Hepatic stellate cell (primary cell): ENCODE measurements around the gene E2F1.
A peak's percentile ranks its signal among the peaks of the same experiment; 100 is the strongest.
"Not testable (repeated sequence)": the region's sequence is repeated elsewhere in the genome, so short reads cannot be mapped to it uniquely, and the experiment has no call there.

Source experiments
- DNase-seq: peaks from one replicate; pipeline ENCODE4 v3.0.0; 2011; ENCODE audit warnings: low spot score

E2F1 gene

DNA sequence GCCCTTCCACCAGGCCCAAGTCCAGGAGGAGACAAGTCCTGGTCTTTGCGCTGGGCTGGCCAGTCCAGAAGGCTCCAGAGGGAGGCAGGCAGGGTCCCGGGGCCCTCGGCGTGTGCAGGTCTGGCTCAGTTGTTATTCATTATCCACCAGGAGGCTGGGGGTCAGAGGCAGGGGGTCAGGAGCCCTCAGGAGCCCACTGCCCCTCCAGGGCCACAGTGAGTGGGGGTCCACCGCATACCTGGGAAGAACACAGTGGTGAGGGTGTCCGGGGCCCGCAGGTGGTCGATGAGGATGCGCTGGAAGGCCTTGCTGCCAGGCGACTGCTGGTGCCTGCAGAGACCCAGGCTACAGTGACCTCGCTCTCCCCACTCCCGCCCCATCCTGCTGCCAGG is 28.5 kb downstream of the E2F1 start:
- DNase-seq: no peak

DNA sequence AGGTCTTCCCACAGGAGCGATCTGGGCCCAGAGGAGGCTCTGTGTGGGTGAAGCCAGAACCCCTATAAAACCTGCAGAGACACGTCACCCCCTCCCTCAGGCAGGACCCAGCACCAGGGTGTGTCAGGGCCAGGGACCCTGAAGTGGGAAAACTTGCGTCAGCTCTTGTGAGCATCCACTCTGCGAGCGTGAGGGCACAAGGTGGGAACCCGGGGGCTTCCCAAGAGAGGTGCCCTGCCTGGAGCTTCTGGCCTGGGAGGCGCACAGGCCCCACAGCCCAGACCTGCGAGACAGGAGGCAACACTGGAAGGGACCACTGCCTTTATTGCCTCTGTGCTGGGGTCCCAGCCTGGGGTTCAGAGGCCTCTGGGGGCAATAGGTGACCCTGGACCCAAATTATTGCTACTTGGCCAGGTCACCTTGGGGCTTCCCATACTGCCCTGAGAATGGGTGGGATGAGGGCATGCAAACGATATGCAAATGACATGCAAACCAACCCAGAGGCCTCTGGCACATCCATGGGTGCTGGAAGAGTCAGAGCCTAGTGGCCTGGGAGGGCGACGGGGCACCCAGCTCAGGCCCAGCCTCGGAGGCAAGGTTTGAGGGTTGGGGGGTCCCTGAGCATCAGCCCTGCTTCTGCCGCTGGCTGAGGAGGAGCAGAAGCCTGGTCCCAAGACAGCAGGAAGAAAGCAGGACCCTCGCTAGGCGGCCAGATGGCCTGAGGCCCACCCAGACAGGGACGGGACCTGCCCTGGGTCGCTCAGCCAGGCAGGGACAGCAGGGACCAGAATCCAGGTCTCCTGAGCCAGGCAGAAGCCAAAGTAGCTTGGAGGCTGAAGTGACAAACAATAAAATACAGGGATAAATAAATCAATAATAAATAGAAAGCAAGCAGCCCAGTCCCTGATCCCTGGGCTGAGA is 29.1 kb downstream of the E2F1 start:
- no peak for DNase-seq

DNA sequence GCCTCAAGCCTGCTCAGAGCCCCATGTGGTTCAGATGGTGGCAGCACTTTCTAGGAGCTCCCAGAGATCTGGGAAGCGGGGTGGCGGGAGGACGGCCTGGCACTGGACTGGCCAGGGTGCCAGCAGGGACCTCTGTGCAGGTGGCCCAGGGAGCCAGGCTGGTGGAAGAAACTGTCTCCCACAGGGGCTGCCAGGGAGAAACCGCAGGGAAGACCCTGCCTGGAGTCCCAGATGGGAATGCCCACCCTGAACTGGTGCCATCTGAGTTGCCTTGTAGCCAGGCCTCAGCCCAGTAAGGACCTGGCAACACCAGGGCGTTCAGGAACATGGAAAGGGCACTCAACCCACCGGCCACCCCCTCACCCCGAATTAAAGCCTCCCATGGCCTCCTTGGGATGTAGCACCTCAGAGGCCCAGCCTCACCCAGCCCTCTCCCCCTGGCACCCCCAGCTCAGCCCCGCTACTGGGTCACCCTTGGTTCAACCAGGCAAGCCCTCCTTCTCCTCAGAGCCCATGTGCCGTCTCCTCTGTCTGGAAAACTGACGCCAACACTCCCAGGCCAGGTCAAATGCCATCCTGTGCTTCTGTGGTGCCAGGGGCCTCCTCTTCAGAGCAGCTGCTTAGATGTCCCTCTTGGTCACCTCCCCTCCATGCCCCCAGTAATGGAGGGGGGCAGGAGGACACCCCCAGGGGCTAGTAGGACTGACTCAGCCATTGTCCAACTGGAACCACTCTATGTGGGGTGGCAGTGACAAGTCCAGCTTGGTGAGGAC is 30.0 kb downstream of the E2F1 start:
- DNase-seq: peak; percentile 2

DNA sequence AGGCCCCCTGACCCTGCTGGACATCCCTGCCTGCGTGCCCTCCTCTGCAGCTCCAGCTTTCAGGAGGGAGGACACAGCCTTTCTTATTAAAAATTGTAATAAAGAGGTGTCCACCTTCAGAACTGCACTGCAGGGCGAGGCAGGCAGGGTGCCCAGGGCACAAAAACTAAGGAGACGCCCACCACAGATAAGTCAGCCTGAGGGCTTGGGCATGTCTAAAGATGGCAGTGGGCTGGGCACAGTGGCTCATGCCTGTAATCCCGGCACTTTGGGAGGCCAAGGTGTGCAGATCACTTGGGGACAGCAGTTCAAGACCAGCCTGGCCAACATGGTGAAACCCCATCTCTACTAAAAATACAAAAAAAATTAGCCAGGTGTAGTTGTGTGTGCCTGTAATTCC is 31.0 kb downstream of the E2F1 start:
- no peak for DNase-seq

DNA sequence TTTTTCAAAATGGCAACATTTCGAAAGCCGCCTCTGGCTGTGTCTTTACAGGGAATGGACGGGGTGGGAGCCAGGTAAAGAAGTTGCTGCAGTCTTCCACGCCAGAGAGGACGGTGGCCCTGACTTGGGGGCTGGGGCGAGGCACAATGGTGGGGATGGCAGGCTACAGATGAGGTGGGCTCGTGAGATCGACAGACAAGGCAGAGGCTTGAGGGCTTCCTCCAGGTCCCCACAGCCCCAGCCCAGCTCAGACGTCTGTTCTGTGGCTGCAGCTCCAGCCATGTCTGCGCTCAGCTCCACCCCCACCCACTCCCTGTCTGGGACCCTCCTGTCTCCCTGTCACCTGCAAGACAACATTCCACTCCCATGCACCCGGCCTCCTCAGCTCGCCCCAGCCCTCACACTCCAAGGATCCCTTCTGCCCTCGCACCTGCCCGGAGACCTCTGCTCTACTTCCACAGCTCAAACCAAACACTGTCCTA is 31.5 kb downstream of the E2F1 start:
- DNase-seq: no peak

DNA sequence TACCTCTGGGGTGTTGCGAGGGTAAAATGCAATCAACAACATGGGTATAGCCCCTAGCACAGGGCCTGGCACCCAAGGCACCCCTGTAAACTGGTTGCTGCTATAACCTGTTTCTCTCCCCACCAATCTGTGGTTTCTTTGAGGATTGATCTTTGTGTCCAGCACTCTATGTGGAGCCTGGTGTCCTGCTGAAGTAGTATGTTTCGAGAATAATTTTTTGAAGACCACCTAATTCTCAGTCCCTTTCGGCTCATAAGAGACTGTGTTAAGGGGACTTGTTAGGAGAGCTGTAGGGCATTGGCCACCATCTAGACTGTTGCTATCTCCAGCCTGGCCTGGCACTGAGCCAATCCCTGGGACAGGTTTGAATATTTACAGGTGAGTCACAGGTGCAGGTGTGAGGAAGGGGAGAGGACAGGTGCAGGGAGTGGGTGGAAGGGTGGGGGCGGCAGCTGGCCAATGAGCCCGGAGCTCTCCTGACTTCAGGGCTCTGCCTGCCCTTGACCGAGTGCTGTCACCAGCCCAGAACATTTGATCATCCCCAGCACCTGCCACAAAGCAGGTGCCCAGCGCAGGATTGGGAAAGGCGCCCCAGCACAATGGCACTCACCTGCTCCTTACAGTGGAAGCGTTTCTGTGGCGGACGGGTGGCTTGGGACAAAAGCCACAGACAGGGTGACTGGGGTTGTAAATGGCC is 32.1 kb downstream of the E2F1 start:
- no peak for DNase-seq

DNA sequence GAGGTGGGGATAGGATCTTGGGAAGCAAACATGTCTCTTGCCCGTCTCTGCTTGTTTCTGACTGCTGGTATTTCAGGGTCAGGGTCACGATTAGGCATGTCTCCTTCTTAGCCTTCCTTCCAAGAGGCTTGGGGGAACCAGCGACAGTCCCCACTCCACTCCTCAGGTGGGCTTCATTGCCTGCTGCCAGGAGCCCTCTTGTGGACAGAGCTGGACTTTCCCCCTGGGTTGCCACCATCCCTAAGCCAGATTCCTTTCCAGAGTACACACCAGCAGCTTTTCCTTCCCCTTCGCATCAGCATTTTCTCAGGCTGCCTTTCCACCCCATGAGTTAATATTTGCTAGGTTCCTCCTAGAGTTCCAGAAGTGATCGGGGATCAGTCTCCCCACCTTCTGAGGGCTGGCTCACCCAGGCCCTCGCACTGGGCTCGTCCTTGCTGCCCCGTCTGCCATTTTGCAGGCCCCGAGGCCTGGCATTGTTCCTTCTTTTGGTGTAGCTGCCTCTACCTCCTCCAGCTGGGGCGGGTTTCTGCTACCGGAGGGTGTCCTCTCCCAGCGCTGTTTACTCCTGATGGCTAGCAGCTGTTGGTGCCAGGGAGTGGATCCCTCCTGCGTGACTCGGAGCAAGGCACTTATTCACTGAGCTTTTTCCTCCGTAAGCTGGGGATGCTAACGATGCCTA is 32.8 kb downstream of the E2F1 start:
- DNase-seq: peak; percentile 84

DNA sequence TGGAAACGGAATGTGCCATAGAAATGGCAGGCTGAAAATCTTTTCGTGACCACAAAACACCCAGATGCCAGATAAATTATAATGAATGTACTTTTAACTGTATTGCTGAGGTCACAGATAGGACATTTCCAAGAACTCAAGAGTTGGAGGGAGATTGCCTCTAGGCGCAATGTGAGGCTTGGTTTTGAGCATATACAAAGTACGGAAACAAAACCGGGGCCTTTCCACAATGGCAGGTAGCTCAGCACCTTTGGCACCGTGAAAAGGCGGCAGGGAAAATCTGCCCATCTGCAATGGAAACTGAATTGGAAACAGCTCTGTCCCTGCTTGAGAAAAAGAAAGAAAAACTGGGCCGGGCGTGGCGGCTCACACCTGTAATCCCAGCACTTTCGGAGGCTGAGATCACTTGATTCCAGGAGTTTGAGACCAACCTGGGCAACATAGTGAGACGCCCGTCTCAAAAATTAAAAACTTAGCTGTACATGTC is 34.6 kb downstream of the E2F1 start:
- DNase-seq: no peak

DNA sequence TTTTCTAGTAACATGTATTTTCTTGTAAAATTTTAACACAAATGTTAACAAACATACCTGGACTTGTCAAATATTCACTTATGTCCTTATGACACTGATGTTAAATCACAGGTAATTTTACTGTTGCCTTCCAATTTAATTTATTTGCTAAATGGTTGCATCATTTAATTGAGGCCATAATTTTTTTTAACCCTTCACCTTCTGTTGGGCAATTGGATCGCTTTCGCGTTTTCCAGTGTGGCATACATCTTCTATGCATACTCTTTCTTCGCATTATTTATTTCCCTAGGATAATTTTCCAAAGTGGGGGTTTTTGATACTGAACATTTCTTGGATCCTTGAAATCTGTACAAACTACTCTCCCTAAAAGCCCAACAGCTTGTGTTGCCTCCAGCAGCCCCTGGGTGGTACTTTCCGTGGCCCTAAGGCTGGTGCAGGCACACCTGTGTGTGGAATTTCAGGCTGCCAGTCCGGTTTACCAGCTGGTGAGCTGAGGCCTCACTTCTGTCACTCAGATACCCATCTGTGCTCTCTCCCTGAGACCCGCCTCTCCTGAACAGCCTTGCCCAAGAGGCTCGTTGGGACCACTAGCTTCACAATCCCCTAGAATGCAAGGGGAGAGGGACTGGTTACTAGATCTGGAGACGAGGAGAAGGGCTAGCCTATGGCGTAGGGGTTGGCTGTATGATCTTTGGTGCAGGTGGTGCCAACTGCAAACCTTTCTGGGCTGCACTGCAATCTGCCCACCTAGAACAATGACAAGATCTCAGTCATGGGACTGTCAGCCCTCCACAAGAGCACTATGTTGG is 35.2 kb downstream of the E2F1 start:
- no peak for DNase-seq

DNA sequence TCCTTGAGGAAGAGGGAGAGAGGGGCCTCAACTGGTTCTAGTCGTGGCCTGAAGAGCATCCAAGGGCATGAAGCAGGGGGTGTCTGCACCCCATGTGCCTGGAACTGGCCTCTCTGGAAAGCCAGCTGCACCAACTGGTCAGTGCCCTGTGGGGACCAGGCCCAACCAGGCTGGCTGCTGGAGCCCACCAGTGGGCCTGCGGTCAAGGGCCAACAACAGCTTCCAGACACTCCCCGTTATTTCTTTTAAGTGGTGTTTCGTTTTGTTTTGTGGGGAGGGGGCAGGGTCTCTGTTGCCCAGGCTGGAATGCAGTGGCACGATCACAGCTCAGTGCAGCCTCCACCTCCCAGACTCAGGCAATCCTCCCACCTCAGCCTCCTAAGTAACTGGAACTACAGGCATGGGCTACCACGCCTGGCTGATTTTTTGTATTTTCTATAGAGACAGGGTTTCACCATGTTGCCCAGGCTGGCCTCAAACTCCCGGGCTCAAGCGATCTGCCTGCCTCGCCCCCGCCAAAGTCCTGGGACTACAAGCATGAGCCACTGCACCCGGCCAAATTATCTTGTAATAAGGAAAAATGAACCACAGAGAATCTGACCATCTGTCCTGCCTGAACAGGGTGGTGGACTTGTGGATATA is 36.0 kb downstream of the E2F1 start:
- DNase-seq: no peak

DNA sequence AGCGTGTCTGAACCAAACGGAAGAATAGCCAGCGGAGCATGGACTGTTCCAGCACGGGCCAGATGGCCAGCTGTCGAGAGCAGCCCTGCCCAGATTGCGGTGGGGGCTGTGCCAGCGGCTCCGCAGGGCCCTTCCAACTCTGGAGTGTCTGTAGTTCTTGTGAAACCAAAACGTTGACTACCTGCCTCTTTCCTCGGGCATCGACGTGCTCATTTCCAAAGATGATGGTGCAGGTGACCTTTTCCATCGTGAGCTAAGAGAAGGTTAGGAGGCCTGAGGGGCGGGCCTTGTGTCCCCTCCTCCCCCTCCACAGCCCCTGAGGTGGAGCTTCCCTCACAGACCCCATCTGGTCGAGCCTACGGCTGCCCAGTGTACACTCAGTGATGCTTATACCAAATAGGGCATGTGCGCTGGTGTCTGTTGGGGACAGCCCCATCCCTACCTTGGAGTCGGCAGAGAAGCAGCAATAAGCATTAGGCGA is 36.9 kb downstream of the E2F1 start:
- DNase-seq: no peak

DNA sequence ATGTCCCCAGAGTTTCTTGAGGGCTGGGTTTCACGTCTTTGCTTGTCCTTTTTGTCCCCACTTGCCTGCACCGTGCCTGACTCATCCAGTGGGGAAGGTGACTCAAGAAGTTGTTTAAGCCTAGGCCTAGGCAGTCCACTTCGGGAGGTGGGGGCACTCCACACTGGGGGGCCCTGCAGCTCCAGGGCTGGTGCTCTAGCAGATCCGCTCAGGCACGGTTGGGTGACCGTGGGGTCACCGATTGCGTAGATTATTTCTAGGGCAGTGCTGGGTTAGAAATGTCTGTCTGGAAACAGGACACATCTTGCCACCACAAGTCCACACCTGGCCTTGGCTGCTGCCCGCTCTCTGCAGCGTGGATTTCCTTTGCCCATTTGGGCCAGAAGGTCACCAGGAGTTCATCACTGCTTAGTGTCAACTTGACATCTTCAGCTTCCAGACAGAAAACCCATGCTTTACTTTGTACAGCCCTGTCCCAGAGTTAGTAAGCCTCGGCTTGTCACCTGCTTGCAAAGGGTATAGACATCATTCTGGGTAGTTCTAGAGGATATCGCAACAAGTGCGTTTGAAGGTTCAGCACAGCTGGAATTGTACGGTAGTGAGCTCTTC is 37.7 kb downstream of the E2F1 start:
- no peak for DNase-seq

DNA sequence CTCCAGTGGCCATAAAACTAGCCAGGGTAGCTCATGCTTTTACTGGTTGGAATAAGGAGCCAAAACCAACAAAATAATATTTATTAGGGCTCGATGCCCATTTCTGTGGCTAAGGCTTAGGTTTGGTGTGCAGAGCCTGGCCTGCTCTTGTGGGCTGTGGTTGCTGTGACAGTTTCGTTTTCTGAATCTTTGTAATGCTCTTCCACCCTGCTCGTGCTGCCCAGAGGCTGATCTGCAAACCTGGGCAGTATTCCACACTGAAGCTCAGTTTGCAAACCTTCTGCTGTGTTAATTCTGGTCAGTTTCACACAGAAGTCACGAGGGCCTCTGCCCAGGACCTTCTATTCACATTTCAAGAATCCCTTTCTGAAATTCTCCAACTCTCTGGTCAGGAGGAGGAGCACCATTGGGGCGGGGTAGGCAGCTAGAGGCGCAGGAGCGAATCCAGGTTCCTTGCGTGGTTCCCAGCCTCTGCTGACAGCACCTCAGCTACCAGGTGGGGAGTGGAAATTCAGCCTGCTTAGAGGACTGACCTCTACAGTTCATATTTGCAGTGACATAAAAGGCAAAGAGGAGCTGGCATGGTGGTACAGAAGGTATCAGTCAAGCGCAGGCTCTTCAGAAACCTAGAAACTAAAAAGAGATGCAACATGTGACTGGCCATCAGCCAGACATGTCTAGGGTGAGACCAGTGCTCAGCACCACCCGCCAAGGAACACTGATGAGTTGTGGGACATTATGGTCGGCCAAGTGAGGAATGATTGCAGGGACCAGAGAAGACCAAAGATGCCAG is 38.4 kb downstream of the E2F1 start:
- DNase-seq: peak; percentile 95

DNA sequence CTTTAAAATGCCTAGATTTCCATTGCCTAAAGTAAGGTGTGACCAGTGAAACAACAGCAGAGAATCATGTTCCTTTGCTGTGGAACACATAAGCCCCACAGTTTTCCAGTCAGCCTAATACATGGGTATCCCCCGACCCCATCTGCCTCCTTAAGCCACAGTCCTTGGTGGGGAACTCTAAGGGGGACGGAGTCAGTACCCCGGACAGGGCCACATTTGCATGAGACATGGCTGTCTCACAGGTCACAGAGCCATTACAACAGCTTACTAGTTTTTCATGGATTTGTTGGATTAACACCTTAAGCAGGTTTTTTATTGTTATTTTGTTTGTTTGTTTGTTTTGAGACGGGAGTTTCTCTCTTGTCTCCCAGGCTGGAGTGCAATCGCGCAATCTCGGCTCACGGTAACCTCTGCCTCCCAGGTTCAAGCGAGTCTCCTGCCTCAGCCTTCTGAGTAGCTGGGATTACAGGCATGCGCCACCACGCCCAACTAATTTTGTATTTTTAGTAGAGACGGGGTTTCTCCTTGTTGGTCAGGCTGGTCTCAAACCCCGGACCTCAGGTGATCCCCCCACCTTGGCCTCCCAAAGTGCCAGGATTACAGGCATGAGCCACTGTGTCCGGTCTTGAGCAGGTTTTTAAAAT is 39.1 kb downstream of the E2F1 start:
- not testable (repeated sequence) for DNase-seq

DNA sequence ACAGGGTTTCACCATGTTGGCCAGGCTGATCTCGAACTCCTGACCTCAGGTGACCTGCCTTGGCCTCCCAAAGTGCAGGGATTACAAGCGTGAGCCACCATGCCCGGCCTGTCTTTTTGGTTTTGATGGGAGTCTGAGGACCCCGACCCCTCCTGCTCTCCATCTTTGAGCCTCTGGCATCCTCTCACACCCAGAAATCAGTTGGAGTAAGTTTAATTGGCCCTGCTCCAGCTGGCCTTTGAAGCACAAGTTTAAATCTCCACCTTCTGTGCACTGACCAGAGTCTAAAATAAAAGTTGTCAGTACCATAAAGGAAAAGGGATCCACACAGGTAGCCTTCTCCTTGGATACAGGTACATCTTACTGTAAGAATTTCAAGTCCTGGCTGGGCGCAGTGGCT is 40.0 kb downstream of the E2F1 start:
- DNase-seq: no peak

DNA sequence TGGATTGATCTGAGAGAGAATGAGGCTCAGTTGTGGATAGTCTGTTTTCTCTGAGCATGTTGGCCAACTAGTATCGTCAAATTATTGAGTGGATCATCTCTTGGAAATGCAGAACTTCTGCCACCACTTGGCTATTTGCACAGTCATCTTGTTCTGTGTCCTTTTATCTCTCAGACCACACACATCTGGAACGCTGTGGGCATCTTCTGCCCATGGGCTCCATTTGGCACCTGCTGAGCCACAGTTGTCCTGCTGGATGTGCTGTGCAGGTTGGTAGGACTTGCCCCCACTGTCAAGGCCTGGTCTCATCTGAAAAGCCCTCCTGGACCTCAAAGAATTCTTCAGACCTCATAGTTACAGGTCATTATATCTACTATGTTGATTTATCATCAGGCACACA is 40.8 kb downstream of the E2F1 start:
- no peak for DNase-seq

DNA sequence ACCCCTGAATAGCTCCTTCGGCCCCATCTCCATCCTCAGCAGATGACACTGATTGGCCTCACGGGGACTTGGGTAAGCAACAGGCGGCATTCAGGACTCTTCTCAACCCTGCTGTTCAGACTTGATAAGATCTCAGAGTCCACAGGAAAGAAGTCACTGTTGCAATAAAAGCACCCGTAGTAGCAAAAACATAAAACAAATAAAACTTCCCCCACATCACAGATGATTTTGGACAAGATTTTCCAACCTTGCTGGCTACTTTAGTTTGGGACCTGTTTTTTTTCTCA is 41.2 kb downstream of the E2F1 start:
- no peak for DNase-seq

DNA sequence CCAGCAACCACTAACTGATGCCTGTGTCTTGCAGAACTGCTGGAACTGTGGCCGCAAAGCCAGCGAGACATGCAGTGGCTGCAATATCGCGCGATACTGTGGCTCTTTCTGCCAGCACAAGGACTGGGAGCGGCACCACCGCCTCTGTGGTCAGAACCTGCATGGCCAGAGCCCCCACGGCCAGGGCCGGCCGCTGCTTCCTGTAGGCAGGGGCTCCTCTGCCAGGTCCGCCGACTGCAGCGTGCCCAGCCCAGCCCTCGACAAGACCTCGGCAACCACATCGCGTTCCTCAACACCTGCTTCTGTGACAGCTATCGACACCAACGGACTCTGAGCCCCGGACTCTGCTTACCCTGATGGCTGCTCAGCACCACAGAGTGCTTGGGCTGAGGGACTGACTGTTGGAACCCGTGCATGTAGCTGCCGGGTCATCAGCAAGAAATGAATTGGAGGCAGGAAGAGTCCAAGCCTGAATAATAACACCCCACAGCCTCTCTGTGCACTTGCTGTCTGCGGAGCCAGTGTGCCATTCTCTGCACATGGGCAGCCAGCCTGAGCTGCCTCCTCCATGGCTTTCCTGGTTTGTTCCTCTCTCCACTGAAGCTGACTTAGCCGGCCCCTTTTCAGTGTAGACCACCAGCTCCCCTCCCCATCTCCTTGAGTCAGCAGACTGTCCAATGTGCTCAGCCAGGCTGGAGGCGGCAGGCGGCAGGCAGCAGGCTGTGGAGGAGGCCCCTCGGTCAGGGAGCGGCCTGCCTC is 41.7 kb downstream of the E2F1 start:
- DNase-seq: no peak
